Tongue (tissue), 2 donors: ENCODE measurements around the gene EIF4EBP3. TPM values are rescaled to one million over a fixed set of nuclear protein-coding genes. Genes with fewer than 3 reads are reported as not detected.

Experiments
- DNase-seq: peaks from one replicate; pipeline ENCODE4 v3.0.0-alpha.2; 2015
- total RNA-seq: library from RNA; depleted of rRNA; stranded (reverse); fragments of >200 nt; gene quantifications from one replicate; pipeline ENCODE4 v1.2.3, GENCODE V29; 2014

The EIF4EBP3 gene
- total RNA-seq, 1 donor from 2014 or later: not detected

DNA sequence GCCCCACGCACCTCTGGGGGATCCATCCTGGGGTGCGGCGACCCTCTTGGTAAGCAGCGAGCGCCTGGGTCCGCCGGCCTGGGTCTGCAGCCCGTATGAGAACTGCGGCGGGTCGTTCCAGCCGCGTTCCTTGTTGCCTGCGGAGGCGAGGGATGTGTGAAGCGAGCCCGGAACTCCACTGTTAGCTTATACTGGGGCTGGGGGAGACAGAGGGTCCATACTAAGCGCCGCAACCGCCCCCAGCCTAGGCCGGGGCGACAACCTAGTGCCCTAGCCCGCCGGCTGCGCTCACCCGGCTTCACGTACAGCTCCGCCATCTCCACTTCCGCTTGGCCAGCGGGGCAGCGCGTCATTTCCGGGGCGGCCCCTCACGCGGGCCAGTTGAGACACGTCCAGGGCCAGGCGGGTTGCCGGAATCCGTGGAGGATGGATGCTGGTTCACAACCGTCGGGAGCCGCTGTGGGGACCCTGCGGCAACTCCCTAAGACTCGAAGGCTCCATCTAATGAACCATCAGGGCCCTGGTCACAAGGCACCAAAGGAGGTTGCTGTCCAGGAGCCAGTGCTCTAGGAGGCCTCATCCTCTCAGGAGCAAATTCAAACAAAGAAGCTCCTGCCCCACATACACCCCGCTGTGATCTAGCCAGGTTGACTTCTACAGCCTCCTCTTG lies 9.8 kb downstream of the EIF4EBP3 start, which contains the start of gene SRA1:
SRA1 (minus strand) TSS at position 338 of the 670 bp plus-strand sequence; CDS start at position 317, 21 bp downstream.
- peak; percentile 97 for DNase-seq

DNA sequence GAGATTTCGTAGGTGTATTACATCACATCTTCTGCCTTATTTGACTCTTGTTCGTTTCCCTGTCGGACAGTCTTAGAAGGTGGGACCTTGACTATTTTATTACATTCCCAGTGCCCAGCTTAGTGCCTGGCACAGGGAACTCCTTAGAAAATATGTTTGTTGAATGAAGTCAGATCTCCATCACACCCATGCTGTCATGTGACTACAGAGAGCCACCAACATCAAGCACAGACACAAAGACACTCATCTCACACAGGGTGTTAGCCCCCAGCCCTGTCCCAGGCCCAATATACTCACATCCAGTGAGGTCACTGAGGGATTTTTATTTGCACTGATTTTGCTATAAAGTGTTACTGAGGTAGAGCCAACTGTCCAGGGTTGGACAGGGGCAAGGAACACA lies 10.5 kb downstream of the EIF4EBP3 start:
- DNase-seq: no peak

DNA sequence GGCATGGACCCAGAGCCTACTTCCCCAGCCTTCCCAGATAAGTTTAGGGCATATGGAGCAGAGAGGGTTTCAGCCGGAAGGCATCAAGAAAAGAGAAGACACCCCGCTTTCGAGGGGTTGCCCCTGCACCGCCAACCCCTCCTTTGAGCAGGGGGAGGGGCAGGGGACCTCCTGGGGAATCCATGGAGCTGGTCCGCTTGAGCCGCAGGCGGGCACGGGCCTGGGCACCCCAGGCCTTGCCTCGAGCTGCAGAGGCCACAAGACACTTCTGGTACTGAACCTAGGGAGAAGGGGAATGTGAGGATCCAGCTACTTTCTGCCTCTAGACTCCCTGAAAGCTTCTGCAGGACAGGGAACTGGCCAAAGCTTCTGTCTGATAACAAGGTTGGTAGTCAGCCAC lies 11.1 kb downstream of the EIF4EBP3 start:
- DNase-seq: no peak

DNA sequence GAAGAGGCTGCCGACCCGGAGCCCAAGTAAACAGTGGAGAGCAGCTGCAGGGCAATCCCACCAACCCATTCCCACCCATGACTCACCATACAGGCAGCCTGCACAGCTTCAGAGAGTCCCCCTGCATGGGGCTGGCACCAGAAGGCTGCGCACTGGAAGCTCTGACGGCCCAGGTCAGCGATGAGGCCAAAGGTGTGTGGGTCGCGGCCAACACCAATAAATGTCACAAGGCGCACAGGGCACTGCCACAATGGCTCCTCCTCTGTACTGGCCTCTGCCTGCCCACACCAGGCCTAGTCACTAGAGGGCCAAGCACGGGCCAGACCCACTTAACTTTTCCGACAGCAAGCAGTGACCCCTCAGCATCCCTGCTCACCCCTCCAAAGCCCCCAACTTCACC lies 12.8 kb downstream of the EIF4EBP3 start:
- DNase-seq: no peak

DNA sequence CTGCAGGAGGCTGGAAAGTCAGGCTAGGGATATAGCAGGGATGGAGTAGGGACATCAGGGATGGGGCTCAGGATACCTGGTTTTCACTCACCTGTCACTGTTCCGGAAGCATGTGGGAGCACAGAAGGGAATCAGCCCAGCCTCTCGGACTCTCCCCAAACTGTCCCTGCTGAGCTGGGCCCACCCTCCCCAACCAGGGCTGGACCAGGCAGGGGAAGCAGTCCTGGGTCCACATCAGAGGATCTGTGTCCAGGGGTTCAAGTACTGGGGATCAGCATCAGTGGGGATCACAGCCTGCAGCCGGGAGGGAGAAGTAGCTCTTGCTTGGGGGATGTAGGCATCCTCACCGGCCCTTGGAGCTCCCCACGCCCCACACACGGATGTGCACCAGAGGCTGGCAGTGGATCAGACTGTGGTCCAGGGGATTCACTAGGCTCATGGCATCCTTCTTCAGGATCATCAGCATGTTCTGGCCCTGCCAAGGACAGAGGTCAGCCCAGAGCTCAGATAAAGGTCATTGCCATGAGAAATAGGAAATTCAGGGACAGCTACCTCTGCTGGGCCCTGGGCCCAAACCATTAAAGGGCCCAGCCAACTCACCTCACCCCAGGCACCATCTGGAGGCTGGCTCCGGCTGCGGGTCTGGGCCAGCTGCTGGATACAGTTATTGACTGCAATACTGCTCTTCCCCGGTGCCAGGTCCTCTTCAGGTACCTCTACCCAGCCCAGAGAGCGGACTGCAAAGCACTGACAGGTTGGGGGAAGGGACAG lies 14.5 kb downstream of the EIF4EBP3 start:
- DNase-seq: no peak

- no peak for DNase-seq
Observed at GRCh38 chr5:140563596-140563995, 16.1 kb downstream of the EIF4EBP3 start.

- DNase-seq: peak; percentile 99
Observed at GRCh38 chr5:140564196-140565023, 16.9 kb downstream of the EIF4EBP3 start, which contains the start of the genes APBB3 and SLC35A4. APBB3 (minus strand) TSS chr5:140564598; CDS start chr5:140564245, 353 bp downstream. SLC35A4 (plus strand) TSS chr5:140564828; CDS start chr5:140567170, 2,342 bp downstream.

DNA sequence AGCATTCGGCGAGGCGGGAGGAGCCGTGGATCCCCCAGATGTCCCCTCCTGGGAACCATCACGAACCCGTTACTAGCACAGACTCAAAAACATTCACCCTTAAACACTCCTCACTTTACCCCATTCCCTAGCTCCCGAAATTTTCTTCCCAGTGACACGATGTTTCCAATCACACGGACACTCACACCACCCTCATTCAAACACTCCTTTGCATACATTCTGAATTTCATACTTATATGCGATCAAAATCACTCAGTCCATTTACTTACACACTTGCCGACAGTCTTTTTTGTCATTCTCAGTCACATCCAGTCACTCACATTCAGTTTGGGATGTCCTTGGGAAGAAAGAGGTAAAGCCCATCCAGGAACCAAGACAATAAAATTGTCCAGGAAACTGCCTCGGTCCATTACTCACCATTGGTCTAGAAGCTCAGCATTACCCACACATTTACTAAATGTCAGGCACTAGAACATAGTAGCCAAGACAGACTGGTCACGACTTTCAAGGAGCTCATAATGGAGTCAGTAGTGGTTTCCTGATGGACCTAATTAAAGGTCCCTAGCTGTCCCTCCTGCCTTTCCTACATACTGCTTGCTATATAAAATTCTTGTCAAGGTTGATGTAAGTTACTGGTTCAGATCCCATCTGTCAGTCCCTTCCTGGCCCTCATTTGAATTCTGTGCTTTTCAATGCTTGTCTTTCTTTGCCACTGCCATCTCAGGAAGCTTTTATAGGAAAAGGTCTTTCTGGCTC lies 17.7 kb downstream of the EIF4EBP3 start:
- DNase-seq: no peak

DNA sequence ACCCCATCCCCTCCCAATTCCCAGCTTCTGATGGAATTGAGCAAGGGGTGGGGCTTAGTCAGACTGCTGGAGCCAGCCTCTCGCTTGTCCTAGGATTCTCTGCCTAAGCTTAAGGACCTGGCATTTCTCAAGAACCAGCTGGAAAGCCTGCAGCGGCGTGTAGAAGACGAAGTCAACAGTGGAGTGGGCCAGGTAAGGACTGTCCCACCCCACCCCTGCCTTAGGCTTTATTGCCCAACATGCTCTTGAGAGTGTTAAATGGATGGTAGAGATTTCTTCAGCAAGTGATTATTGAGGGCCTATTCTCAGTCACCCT lies 18.3 kb downstream of the EIF4EBP3 start:
- DNase-seq: no peak

- no peak for DNase-seq
Observed at GRCh38 chr5:140566665-140567064, 19.2 kb downstream of the EIF4EBP3 start.

DNA sequence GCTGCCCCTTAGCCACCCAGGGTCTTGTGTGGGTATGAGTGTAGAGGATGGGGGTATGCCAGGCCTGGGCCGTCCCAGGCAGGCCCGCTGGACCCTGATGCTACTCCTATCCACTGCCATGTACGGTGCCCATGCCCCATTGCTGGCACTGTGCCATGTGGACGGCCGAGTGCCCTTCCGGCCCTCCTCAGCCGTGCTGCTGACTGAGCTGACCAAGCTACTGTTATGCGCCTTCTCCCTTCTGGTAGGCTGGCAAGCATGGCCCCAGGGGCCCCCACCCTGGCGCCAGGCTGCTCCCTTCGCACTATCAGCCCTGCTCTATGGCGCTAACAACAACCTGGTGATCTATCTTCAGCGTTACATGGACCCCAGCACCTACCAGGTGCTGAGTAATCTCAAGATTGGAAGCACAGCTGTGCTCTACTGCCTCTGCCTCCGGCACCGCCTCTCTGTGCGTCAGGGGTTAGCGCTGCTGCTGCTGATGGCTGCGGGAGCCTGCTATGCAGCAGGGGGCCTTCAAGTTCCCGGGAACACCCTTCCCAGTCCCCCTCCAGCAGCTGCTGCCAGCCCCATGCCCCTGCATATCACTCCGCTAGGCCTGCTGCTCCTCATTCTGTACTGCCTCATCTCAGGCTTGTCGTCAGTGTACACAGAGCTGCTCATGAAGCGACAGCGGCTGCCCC lies 19.8 kb downstream of the EIF4EBP3 start:
- DNase-seq: no peak

DNA sequence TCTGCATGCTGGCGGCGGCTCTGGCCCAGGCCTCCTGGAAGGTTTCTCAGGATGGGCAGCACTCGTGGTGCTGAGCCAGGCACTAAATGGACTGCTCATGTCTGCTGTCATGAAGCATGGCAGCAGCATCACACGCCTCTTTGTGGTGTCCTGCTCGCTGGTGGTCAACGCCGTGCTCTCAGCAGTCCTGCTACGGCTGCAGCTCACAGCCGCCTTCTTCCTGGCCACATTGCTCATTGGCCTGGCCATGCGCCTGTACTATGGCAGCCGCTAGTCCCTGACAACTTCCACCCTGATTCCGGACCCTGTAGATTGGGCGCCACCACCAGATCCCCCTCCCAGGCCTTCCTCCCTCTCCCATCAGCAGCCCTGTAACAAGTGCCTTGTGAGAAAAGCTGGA lies 20.4 kb downstream of the EIF4EBP3 start:
- no peak for DNase-seq

DNA sequence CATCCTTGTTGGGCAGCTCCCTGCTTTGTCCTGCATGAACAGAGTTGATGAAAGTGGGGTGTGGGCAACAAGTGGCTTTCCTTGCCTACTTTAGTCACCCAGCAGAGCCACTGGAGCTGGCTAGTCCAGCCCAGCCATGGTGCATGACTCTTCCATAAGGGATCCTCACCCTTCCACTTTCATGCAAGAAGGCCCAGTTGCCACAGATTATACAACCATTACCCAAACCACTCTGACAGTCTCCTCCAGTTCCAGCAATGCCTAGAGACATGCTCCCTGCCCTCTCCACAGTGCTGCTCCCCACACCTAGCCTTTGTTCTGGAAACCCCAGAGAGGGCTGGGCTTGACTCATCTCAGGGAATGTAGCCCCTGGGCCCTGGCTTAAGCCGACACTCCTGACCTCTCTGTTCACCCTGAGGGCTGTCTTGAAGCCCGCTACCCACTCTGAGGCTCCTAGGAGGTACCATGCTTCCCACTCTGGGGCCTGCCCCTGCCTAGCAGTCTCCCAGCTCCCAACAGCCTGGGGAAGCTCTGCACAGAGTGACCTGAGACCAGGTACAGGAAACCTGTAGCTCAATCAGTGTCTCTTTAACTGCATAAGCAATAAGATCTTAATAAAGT lies 21.1 kb downstream of the EIF4EBP3 start:
- no peak for DNase-seq

GRCh38 chr5:140569197-140569596 lies 21.7 kb downstream of the EIF4EBP3 start:
- no peak for DNase-seq

DNA sequence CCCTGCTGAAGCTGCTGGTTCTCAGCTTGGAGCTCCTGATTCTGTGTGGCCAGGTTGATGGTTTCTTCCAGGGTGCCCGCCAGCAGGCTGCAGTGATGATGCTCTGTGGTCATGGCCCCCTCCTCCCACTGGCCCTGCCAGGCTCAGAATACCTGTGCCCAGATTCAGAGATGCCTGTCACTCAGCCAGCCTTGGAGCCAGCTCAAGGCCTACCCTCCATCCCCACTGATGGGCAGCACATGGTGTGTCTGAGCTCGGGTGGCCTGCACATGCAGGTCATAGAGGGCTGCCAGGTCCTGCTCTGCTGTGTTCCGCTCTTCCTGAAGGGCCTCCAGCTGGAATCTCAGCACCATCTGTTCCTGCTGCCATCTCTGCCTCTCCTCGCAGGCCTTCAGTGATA lies 22.6 kb downstream of the EIF4EBP3 start:
- DNase-seq: no peak

DNA sequence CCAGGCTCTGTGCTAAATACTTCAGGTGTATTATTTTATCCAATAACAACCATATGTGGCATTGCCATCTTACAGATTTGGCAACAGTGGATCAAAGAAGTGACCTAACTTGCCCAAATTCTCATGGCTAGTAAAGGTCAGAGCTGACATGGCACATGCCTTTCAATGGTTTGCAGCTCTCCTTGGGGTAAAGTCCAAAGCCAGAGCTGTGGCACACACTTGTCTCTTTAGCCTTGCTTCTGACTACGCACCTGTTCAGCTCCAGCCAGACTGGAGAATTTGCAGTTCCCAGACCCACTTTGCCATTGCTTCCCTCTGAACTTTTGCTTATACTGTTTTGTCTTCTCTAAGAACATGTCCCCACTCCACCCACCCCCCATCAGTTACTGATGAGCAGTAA lies 23.0 kb downstream of the EIF4EBP3 start:
- no peak for DNase-seq

DNA sequence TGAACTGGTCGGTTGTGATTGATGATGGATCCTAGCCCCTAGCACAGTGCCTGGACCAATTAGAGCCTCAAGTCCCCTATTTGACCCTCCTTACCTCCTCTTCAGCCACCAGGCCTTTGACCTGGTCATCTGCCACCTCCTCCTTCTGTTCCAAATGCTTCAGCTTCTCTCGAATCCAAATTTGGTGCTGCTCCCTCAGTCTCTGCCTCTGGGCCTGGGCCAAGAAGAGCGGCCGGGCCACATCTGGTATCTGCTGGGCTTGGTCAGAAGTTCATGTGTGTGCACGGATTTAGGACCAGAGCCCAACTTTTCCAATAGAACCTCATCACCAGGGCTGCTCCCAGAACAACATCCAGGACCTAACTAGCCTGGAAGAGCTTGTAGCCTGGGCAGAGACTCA lies 23.6 kb downstream of the EIF4EBP3 start:
- no peak for DNase-seq

DNA sequence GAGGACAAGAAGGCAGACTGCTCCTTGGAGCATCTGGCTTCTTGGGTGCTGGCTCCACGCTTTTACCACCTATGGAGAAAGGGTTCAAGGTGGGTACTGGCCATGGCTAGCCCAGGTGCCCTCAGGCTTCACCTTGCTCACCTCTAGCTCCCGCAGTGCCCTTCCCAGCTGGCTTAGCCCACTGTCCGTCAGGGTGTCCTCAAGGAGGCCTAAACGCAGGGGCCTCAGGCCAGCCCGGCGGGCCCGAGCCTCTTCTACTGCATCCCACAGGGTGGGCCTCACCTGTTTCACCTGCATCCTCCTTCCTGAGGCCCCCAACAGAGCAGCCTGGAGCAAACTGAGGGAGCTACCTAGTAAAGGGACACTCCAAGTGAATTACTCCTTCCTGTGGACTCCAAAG lies 26.2 kb downstream of the EIF4EBP3 start:
- no peak for DNase-seq

DNA sequence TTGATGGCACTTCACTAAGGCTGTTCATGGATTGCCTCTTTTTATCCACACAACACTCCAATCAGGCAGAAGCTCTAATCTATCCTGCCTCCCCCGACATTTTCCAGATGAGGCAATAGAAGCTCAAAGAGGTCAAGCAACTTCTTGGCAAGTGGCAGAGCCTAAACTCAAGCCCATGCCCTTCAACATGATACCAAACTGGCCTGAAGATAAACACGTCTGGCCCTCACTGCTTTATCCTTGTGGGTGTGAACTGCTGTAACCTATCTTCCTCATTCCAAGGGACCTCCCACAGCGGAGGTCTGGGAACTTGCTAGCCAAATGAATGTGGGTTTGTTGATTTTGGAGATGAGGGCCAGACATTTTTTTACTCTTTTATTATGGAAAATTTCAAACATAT lies 26.7 kb downstream of the EIF4EBP3 start:
- no peak for DNase-seq

GRCh38 chr5:140575309-140575708 lies 27.8 kb downstream of the EIF4EBP3 start:
- no peak for DNase-seq

GRCh38 chr5:140576776-140577201 lies 29.3 kb downstream of the EIF4EBP3 start:
- DNase-seq: no peak
